Measurements from ENCODE around the gene SNX13. TPM values are rescaled to one million over a fixed set of nuclear protein-coding genes. Genes with fewer than 3 reads are reported as not detected.

SNX13 gene
- total RNA-seq, 1 experiment from 2014 or later: 41.8 TPM

DNA sequence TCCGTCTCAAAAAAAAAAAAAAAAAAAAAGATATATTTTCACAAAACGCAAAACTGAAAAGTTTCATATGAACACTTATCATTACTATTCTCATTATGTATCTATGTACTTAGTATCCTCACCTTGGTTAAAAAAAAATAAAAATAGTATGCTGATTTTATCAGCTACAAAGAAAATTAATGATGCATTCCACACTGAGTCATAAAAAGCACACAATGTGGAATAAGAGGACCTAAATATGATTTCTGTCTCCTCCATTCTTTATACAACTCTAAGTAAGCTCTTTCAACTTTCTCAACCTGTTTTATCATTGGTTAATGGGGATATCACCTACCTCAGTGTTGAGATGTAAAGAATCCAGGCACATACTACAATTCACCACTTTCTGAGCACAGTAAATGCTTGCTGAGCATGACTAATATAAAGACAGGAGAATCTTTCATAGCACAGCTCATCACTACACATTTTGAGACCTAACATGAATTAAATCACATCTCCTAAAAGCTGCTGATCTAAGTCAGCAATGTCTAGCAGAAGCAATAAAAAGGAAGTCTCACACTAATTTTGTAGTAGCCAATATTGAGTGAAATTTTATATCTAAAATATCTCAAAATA is 2.7 kb downstream of the SNX13 start:
- H3K27ac Mint-ChIP-seq (ENCODE audit: unreplicated experiment): no peak overlapping the region

GRCh38 chr7:17936321-17936720 is 4.0 kb downstream of the SNX13 start:
- Histone ChIP-seq H3K27me3 (replicated peaks; ENCODE audit: control insufficient read depth, insufficient read depth, low read length) (no peaks in the 10 kb centered on the region), H3K36me3 (ENCODE audit: control insufficient read depth, insufficient read depth, low read length) (no peaks in the 10 kb centered on the region), H3K9me3 (no peaks in the 10 kb centered on the region), H3K4me3 (ENCODE audit: low read depth, low read length) (no peak overlapping the region), H3K4me1 (0 out of 2 replicates have a peak, but pooled peaks cover 4% of the 10 kb centered on the region)
- TF ChIP-seq, protein P1, sequence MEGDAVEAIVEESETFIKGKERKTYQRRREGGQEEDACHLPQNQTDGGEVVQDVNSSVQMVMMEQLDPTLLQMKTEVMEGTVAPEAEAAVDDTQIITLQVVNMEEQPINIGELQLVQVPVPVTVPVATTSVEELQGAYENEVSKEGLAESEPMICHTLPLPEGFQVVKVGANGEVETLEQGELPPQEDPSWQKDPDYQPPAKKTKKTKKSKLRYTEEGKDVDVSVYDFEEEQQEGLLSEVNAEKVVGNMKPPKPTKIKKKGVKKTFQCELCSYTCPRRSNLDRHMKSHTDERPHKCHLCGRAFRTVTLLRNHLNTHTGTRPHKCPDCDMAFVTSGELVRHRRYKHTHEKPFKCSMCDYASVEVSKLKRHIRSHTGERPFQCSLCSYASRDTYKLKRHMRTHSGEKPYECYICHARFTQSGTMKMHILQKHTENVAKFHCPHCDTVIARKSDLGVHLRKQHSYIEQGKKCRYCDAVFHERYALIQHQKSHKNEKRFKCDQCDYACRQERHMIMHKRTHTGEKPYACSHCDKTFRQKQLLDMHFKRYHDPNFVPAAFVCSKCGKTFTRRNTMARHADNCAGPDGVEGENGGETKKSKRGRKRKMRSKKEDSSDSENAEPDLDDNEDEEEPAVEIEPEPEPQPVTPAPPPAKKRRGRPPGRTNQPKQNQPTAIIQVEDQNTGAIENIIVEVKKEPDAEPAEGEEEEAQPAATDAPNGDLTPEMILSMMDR (IDR thresholded peaks at IDR 0.05; ENCODE audit: insufficient read depth in 1 of 2, low read depth in 1 of 2, low read length in 1 of 2, severe bottlenecking in 1 of 2, unreplicated experiment in 1 of 2): no peak
- DNase-seq: no peak
- no TSS peak for BruUV-seq (replicated peaks)
- peak overlapping the region; percentile 28 for H3K27ac Mint-ChIP-seq (ENCODE audit: unreplicated experiment)
- CTCF ChIA-PET: no interaction called here
- H3K27me3 Mint-ChIP-seq (ENCODE audit: insufficient read depth, unreplicated experiment): no peaks in the 10 kb centered on the region
- POLR2A ChIA-PET: no interaction called here
- intact Hi-C loops (cut with micrococcal nuclease; ENCODE audit: unreplicated experiment): no loop called here
- peaks cover 15% of the 10 kb centered on the region for H3K36me3 Mint-ChIP-seq (ENCODE audit: insufficient read depth, unreplicated experiment)
- no peak overlapping the region for H3K4me3 Mint-ChIP-seq (ENCODE audit: unreplicated experiment)
- peaks cover 14% of the 10 kb centered on the region for H3K4me1 Mint-ChIP-seq (ENCODE audit: low read depth, unreplicated experiment)
- no peaks in the 10 kb centered on the region for H3K9me3 Mint-ChIP-seq (ENCODE audit: unreplicated experiment)

More for the DNA sequence above, 2.7 kb downstream of the SNX13 start:
- Histone ChIP-seq H3K36me3 (ENCODE audit: control insufficient read depth, insufficient read depth, low read length) (no peaks in the 10 kb centered on the region), H3K4me1 (0 out of 2 replicates have a peak, but pooled peaks cover 8% of the 10 kb centered on the region), H3K9me3 (no peaks in the 10 kb centered on the region), H3K27me3 (replicated peaks; ENCODE audit: control insufficient read depth, insufficient read depth, low read length) (no peaks in the 10 kb centered on the region), H3K4me3 (ENCODE audit: low read depth, low read length) (no peak overlapping the region)
- peaks cover 22% of the 10 kb centered on the region for H3K4me1 Mint-ChIP-seq (ENCODE audit: low read depth, unreplicated experiment)
- intact Hi-C loops (cut with micrococcal nuclease; ENCODE audit: unreplicated experiment): no loop called here
- H3K27me3 Mint-ChIP-seq (ENCODE audit: insufficient read depth, unreplicated experiment): no peaks in the 10 kb centered on the region
- peaks cover 15% of the 10 kb centered on the region for H3K36me3 Mint-ChIP-seq (ENCODE audit: insufficient read depth, unreplicated experiment)
- TF ChIP-seq, protein P1 (IDR thresholded peaks at IDR 0.05; ENCODE audit: insufficient read depth in 1 of 2, low read depth in 1 of 2, low read length in 1 of 2, severe bottlenecking in 1 of 2, unreplicated experiment in 1 of 2): no peak
- no peak for DNase-seq
- H3K9me3 Mint-ChIP-seq (ENCODE audit: unreplicated experiment): no peaks in the 10 kb centered on the region
- CTCF ChIA-PET: interaction anchor here (1.0 kb wide), 1 partner anchor 49 kb away, joined by 3 read pairs; no protein-coding TSS in a partner anchor
- no peak overlapping the region for H3K4me3 Mint-ChIP-seq (ENCODE audit: unreplicated experiment)
- POLR2A ChIA-PET: no interaction called here
- no TSS peak for BruUV-seq (replicated peaks)

GRCh38 chr7:17934612-17935240 is 5.6 kb downstream of the SNX13 start:
- CTCF ChIA-PET: no interaction called here
- peaks cover 3% of the 10 kb centered on the region for H3K36me3 Mint-ChIP-seq (ENCODE audit: insufficient read depth, unreplicated experiment)
- no peaks in the 10 kb centered on the region for H3K27me3 Mint-ChIP-seq (ENCODE audit: insufficient read depth, unreplicated experiment)
- no peak for DNase-seq
- Histone ChIP-seq H3K9me3 (no peaks in the 10 kb centered on the region), H3K36me3 (ENCODE audit: control insufficient read depth, insufficient read depth, low read length) (no peaks in the 10 kb centered on the region), H3K27me3 (replicated peaks; ENCODE audit: control insufficient read depth, insufficient read depth, low read length) (no peaks in the 10 kb centered on the region), H3K4me1 (0 out of 2 replicates have a peak, but pooled peaks cover 3% of the 10 kb centered on the region), H3K4me3 (ENCODE audit: low read depth, low read length) (no peak overlapping the region)
- peaks cover 14% of the 10 kb centered on the region for H3K4me1 Mint-ChIP-seq (ENCODE audit: low read depth, unreplicated experiment)
- H3K9me3 Mint-ChIP-seq (ENCODE audit: unreplicated experiment): no peaks in the 10 kb centered on the region
- no peak overlapping the region for H3K4me3 Mint-ChIP-seq (ENCODE audit: unreplicated experiment)
- no peak overlapping the region for H3K27ac Mint-ChIP-seq (ENCODE audit: unreplicated experiment)
- intact Hi-C loops (cut with micrococcal nuclease; ENCODE audit: unreplicated experiment): no loop called here
- POLR2A ChIA-PET: no interaction called here
- BruUV-seq (replicated peaks): no TSS peak
- TF ChIP-seq, protein P1 (IDR thresholded peaks at IDR 0.05; ENCODE audit: insufficient read depth in 1 of 2, low read depth in 1 of 2, low read length in 1 of 2, severe bottlenecking in 1 of 2, unreplicated experiment in 1 of 2): no peak

Measured in Caco-2 (cell line).